Neural cell (in vitro differentiated cells): ENCODE measurements around the gene ZIC1. TPM values are rescaled to one million over a fixed set of nuclear protein-coding genes. Genes with fewer than 3 reads are reported as not detected.

ENCODE experiments used
- H2AFZ ChIP-seq: fragments of 200-600, 300-800 bp; sonication (generic), shearing (Covaris generic); 2 replicates; pipeline ENCODE4 v1.6.0; 2014; ENCODE audit warnings: low read depth, mild to moderate bottlenecking, antibody characterized with exemption, low read length, moderate library complexity
- H3F3A ChIP-seq: fragments of 200-600 bp; shearing (Covaris generic); 2 replicates; pipeline ENCODE4 v1.6.1; 2016; ENCODE audit warnings: mild to moderate bottlenecking, moderate library complexity, mixed read lengths, antibody characterized with exemption, low read length; ENCODE audit not compliant: insufficient read depth, poor library complexity, severe bottlenecking
- H3K27ac ChIP-seq: fragments of 200-600, 300-800 bp; sonication (generic), shearing (Covaris generic); 2 replicates; pipeline ENCODE4 v1.5.1; 2014; ENCODE audit warnings: mild to moderate bottlenecking, low read length, moderate library complexity
- H3K27me3 ChIP-seq: fragments of 300-800, 200-600 bp; sonication (generic), shearing (Covaris generic); 2 replicates; pipeline ENCODE4 v1.6.0; 2014; ENCODE audit warnings: mild to moderate bottlenecking, low read depth, low read length, moderate library complexity; ENCODE audit not compliant: insufficient read depth
- H3K36me3 ChIP-seq: fragments of 300-800, 200-600 bp; sonication (generic), shearing (Covaris generic); 2 replicates; pipeline ENCODE4 v1.5.1; 2014; ENCODE audit warnings: mild to moderate bottlenecking, antibody characterized with exemption, low read length, moderate library complexity; ENCODE audit not compliant: insufficient read depth
- H3K4me2 ChIP-seq: fragments of 300-800, 200-600 bp; sonication (generic), shearing (Covaris generic); 2 replicates; pipeline ENCODE4 v1.6.0; 2014; ENCODE audit warnings: mild to moderate bottlenecking, low read length
- H3K4me3 ChIP-seq: fragments of 300-800, 200-600 bp; sonication (generic), shearing (Covaris generic); 2 replicates; pipeline ENCODE4 v1.5.1; 2014; ENCODE audit warnings: mild to moderate bottlenecking, low read length, moderate library complexity
- H3K79me2 ChIP-seq: fragments of 200-600 bp; shearing (Covaris generic); replicated peaks from 2 replicates; pipeline ENCODE4 v1.6.0; 2014; ENCODE audit warnings: mild to moderate bottlenecking, low read length, moderate library complexity; ENCODE audit not compliant: insufficient read depth
- H3K9ac ChIP-seq: fragments of 300-800, 200-600 bp; sonication (generic), shearing (Covaris generic); 2 replicates; pipeline ENCODE4 v1.6.1; 2016; ENCODE audit warnings: mild to moderate bottlenecking, low read length, mixed read lengths
- H3K9me2 ChIP-seq: fragments of 200-600 bp; shearing (Covaris generic); 2 replicates; pipeline ENCODE4 v1.6.1; 2016; ENCODE audit warnings: mild to moderate bottlenecking, low read length, mixed read lengths; ENCODE audit not compliant: insufficient read depth
- H3K9me3 ChIP-seq: fragments of 200-600, 300-800 bp; sonication (generic), shearing (Covaris generic); 2 replicates; pipeline ENCODE4 v1.6.1; 2016; ENCODE audit warnings: mild to moderate bottlenecking, mixed run types, low read length, moderate library complexity, mixed read lengths
- H4K20me1 ChIP-seq: fragments of 200-600 bp; shearing (Covaris generic); 2 replicates; pipeline ENCODE4 v1.6.1; 2016; ENCODE audit warnings: mild to moderate bottlenecking, mixed run types; ENCODE audit not compliant: insufficient read depth
- CTCF ChIP-seq: fragments of 450-650 bp; IDR thresholded peaks from 2 replicates; pipeline ENCODE4 v1.5.1; 2014; ENCODE audit warnings: antibody characterized with exemption, mild to moderate bottlenecking, moderate library complexity; ENCODE audit not compliant: poor library complexity, severe bottlenecking
- EP300 ChIP-seq: fragments of 450-650 bp; conservative IDR thresholded peaks from 2 replicates; pipeline ENCODE4 v1.6.1; 2014; ENCODE audit warnings: antibody characterized with exemption, mild to moderate bottlenecking, moderate library complexity; ENCODE audit not compliant: poor library complexity, severe bottlenecking
- EZH2 ChIP-seq: fragments of 200-600, 300-800 bp; shearing (Covaris generic), sonication (generic); IDR thresholded peaks from 2 replicates; pipeline ENCODE4 v1.6.1; 2014; ENCODE audit warnings: antibody characterized with exemption, low read length, borderline replicate concordance, mild to moderate bottlenecking; ENCODE audit not compliant: insufficient read depth, poor library complexity, severe bottlenecking
- MXI1 ChIP-seq: fragments of 450-650 bp; conservative IDR thresholded peaks from 2 replicates; pipeline ENCODE4 v1.6.1; 2014; ENCODE audit warnings: antibody characterized with exemption, mild to moderate bottlenecking; ENCODE audit not compliant: poor library complexity, severe bottlenecking
- POLR2AphosphoS5 ChIP-seq: IDR thresholded peaks from 2 replicates; pipeline ENCODE4 v1.6.1; 2012
- RAD21 ChIP-seq: fragments of 450-650 bp; conservative IDR thresholded peaks from 2 replicates; pipeline ENCODE4 v1.6.1; 2014; ENCODE audit warnings: antibody characterized with exemption, mild to moderate bottlenecking, moderate library complexity
- REST ChIP-seq: IDR thresholded peaks from 2 replicates; pipeline ENCODE4 v1.6.1; 2012; ENCODE audit warnings: borderline replicate concordance
- SMC3 ChIP-seq: fragments of 450-650 bp; conservative IDR thresholded peaks from 2 replicates; pipeline ENCODE4 v1.6.1; 2014; ENCODE audit warnings: antibody characterized with exemption, mild to moderate bottlenecking, moderate library complexity; ENCODE audit not compliant: poor library complexity
- TAF1 ChIP-seq: IDR thresholded peaks from 2 replicates; pipeline ENCODE4 v1.6.1; 2012; ENCODE audit warnings: low read depth
- polyA plus RNA-seq: library from polyadenylated mRNA; depleted of rRNA; stranded (reverse); fragments of >200 nt; gene quantifications from 2 replicates; pipeline ENCODE4 v1.2.3, GENCODE V29; 2014

Gene ZIC1
- polyA plus RNA-seq, 1 donor from 2014 or later, result 183 TPM

GRCh38 chr3:147397155-147397874 lies 11.8 kb upstream of the ZIC1 start:
- TF ChIP-seq EZH2 (no peak), MXI1 (no peak), REST (peak; percentile 11), POLR2AphosphoS5 (peak; percentile 79), RAD21 (no peak), EP300 (peak; percentile 56), TAF1 (no peak), SMC3 (no peak), CTCF (peak; percentile 54)
- peak overlapping the region; percentile 88 for H3K9ac ChIP-seq
- H4K20me1 ChIP-seq, result no peaks in the 10 kb centered on the region
- no peak overlapping the region for H2AFZ ChIP-seq
- H3K79me2 ChIP-seq, result peaks cover 94% of the 10 kb centered on the region
- peak overlapping the region; percentile 56 for H3K4me2 ChIP-seq
- no peaks in the 10 kb centered on the region for H3K36me3 ChIP-seq
- peaks cover 30% of the 10 kb centered on the region for H3K27me3 ChIP-seq
- no peaks in the 10 kb centered on the region for H3K9me3 ChIP-seq
- no peaks in the 10 kb centered on the region for H3F3A ChIP-seq
- H3K9me2 ChIP-seq, result no peaks in the 10 kb centered on the region
- H3K27ac ChIP-seq, result peak overlapping the region; percentile 83
- H3K4me3 ChIP-seq, result peak overlapping the region; percentile 82

- Histone ChIP-seq H3K4me3 (peak overlapping the region; percentile 82), H2AFZ (no peak overlapping the region), H3K9ac (peak overlapping the region; percentile 88)
Measured at GRCh38 chr3:147397875-147398812, 11.0 kb upstream of the ZIC1 start.

More at GRCh38 chr3:147397875-147398812, 11.0 kb upstream of the ZIC1 start:
- TF ChIP-seq EZH2, result no peak
- no peak for TF ChIP-seq TAF1
- TF ChIP-seq RAD21, result no peak
- no peak for TF ChIP-seq REST
- no peak for TF ChIP-seq CTCF
- Histone ChIP-seq H3K27ac (peak overlapping the region; percentile 83), H3F3A (no peaks in the 10 kb centered on the region), H3K79me2 (peaks cover 94% of the 10 kb centered on the region), H3K36me3 (no peaks in the 10 kb centered on the region), H4K20me1 (no peaks in the 10 kb centered on the region), H3K9me2 (no peaks in the 10 kb centered on the region), H3K27me3 (peaks cover 30% of the 10 kb centered on the region), H3K4me2 (peak overlapping the region; percentile 56), H3K9me3 (no peaks in the 10 kb centered on the region)
